HEK293 (cell line): ENCODE results near the gene NINJ2.
A peak's percentile ranks its signal among the peaks of the same experiment; 100 is the strongest.

Source experiments
- ATF2 ChIP-seq: fragments of 450-650 bp; formaldehyde crosslinking; IDR thresholded peaks from 2 replicates; pipeline ENCODE4 v1.5.1; 2016; ENCODE audit warnings: missing biosample characterization, missing genetic modification characterization, low read depth
- CTCF ChIP-seq: fragments of 450-650 bp; formaldehyde crosslinking; IDR thresholded peaks from 2 replicates; pipeline ENCODE4 v1.5.1; 2016; ENCODE audit warnings: missing biosample characterization, missing genetic modification characterization
- KLF16 ChIP-seq: fragments of 450-650 bp; formaldehyde crosslinking; IDR thresholded peaks from 2 replicates; pipeline ENCODE4 v1.5.1; 2017; ENCODE audit warnings: missing biosample characterization, missing genetic modification characterization
- PATZ1 ChIP-seq: fragments of 450-650 bp; formaldehyde crosslinking; IDR thresholded peaks from 2 replicates; pipeline ENCODE4 v1.5.1; 2016; ENCODE audit warnings: missing biosample characterization, missing genetic modification characterization
- SP2 ChIP-seq: fragments of 450-650 bp; formaldehyde crosslinking; IDR thresholded peaks from 2 replicates; pipeline ENCODE4 v1.5.1; 2016; ENCODE audit warnings: missing biosample characterization, missing genetic modification characterization
- SP3 ChIP-seq: fragments of 450-650 bp; formaldehyde crosslinking; IDR thresholded peaks from 2 replicates; pipeline ENCODE4 v1.5.1; 2016; ENCODE audit warnings: missing biosample characterization, missing genetic modification characterization
- ZBTB10 ChIP-seq: fragments of 450-650 bp; formaldehyde crosslinking; IDR thresholded peaks from 2 replicates; pipeline ENCODE4 v1.5.1; 2016; ENCODE audit warnings: missing biosample characterization, missing genetic modification characterization
- ZBTB17 ChIP-seq: fragments of 450-650 bp; formaldehyde crosslinking; IDR thresholded peaks from 2 replicates; pipeline ENCODE4 v1.5.1; 2016; ENCODE audit warnings: missing biosample characterization, missing genetic modification characterization
- ZBTB44 ChIP-seq: fragments of 450-650 bp; IDR thresholded peaks from 2 replicates; pipeline ENCODE4 v1.5.1; 2018; ENCODE audit warnings: missing biosample characterization, mild to moderate bottlenecking, missing genetic modification characterization
- ZFHX2 ChIP-seq: fragments of 450-650 bp; formaldehyde crosslinking; conservative IDR thresholded peaks from 2 replicates; pipeline ENCODE4 v1.5.1; 2016; ENCODE audit warnings: missing biosample characterization, missing genetic modification characterization
- ZNF174 ChIP-seq: fragments of 450-650 bp; formaldehyde crosslinking; IDR thresholded peaks from 2 replicates; pipeline ENCODE4 v1.5.0; 2017; ENCODE audit warnings: missing biosample characterization, mild to moderate bottlenecking, missing genetic modification characterization
- ZNF184 ChIP-seq: fragments of 450-650 bp; IDR thresholded peaks from 2 replicates; pipeline ENCODE4 v1.5.1; 2018; ENCODE audit warnings: missing biosample characterization, mild to moderate bottlenecking, missing genetic modification characterization
- ZNF2 ChIP-seq: fragments of 450-650 bp; formaldehyde crosslinking; IDR thresholded peaks from 2 replicates; pipeline ENCODE4 v1.5.1; 2016; ENCODE audit warnings: missing biosample characterization, missing genetic modification characterization
- ZNF202 ChIP-seq: fragments of 450-650 bp; formaldehyde crosslinking; IDR thresholded peaks from 2 replicates; pipeline ENCODE4 v1.5.1; 2016; ENCODE audit warnings: missing biosample characterization, missing genetic modification characterization, borderline replicate concordance
- ZNF24 ChIP-seq: fragments of 450-650 bp; formaldehyde crosslinking; IDR thresholded peaks from 2 replicates; pipeline ENCODE4 v1.5.1; 2016; ENCODE audit warnings: missing biosample characterization, missing genetic modification characterization
- ZNF335 ChIP-seq: fragments of 450-650 bp; formaldehyde crosslinking; conservative IDR thresholded peaks from 2 replicates; pipeline ENCODE4 v1.5.1; 2016; ENCODE audit warnings: missing biosample characterization, missing genetic modification characterization
- ZNF394 ChIP-seq: fragments of 450-650 bp; formaldehyde crosslinking; IDR thresholded peaks from 2 replicates; pipeline ENCODE4 v1.5.1; 2016; ENCODE audit warnings: missing biosample characterization, missing genetic modification characterization, mild to moderate bottlenecking, moderate library complexity, borderline replicate concordance
- ZNF514 ChIP-seq: fragments of 450-650 bp; formaldehyde crosslinking; IDR thresholded peaks from 2 replicates; pipeline ENCODE4 v1.5.1; 2016; ENCODE audit warnings: missing biosample characterization, missing genetic modification characterization
- ZNF549 ChIP-seq: fragments of 450-650 bp; IDR thresholded peaks from 2 replicates; pipeline ENCODE4 v1.5.1; 2018; ENCODE audit warnings: missing biosample characterization, missing genetic modification characterization, mild to moderate bottlenecking, inconsistent platforms, moderate library complexity
- ZNF560 ChIP-seq: fragments of 450-650 bp; formaldehyde crosslinking; IDR thresholded peaks from 2 replicates; pipeline ENCODE4 v1.5.1; 2017; ENCODE audit warnings: missing biosample characterization, missing genetic modification characterization, borderline replicate concordance
- ZNF600 ChIP-seq: fragments of 450-650 bp; formaldehyde crosslinking; IDR thresholded peaks from 2 replicates; pipeline ENCODE4 v1.5.1; 2016; ENCODE audit warnings: missing biosample characterization, missing genetic modification characterization
- ZNF629 ChIP-seq: fragments of 450-650 bp; formaldehyde crosslinking; IDR thresholded peaks from 2 replicates; pipeline ENCODE4 v1.5.1; 2017; ENCODE audit warnings: missing biosample characterization, missing genetic modification characterization
- ZNF639 ChIP-seq: fragments of 450-650 bp; formaldehyde crosslinking; IDR thresholded peaks from 2 replicates; pipeline ENCODE4 v1.5.1; 2016; ENCODE audit warnings: missing biosample characterization, missing genetic modification characterization
- ZNF707 ChIP-seq: fragments of 450-650 bp; formaldehyde crosslinking; IDR thresholded peaks from 2 replicates; pipeline ENCODE4 v1.5.1; 2016; ENCODE audit warnings: missing biosample characterization, missing genetic modification characterization
- ZNF747 ChIP-seq: fragments of 450-650 bp; formaldehyde crosslinking; IDR thresholded peaks from 2 replicates; pipeline ENCODE4 v1.5.1; 2016; ENCODE audit warnings: missing biosample characterization, missing genetic modification characterization
- ZNF76 ChIP-seq: fragments of 450-650 bp; formaldehyde crosslinking; IDR thresholded peaks from 2 replicates; pipeline ENCODE4; 2016; ENCODE audit warnings: low read depth, missing biosample characterization, missing genetic modification characterization, borderline replicate concordance
- ZSCAN16 ChIP-seq: fragments of 450-650 bp; formaldehyde crosslinking; IDR thresholded peaks from 2 replicates; pipeline ENCODE4 v1.5.1; 2016; ENCODE audit warnings: missing biosample characterization, missing genetic modification characterization
- ZSCAN4 ChIP-seq: fragments of 450-650 bp; formaldehyde crosslinking; IDR thresholded peaks from 2 replicates; pipeline ENCODE4 v1.5.1; 2017; ENCODE audit warnings: missing biosample characterization, missing genetic modification characterization

NINJ2 gene

GRCh38 chr12:569803-570434, 93.3 kb downstream of the NINJ2 start (continued):
- TF ChIP-seq ZNF76 (tag by site-specific recombination), result 0 out of 2 replicates have a peak, but pooled peaks have one; percentile 29
- peak; percentile 81; the same call in 1 of the 2 replicates for TF ChIP-seq ZNF24 (tag by site-specific recombination)
- TF ChIP-seq ZBTB44, result no peak
- 0 out of 2 replicates have a peak, but pooled peaks have one; percentile 38 for TF ChIP-seq ZNF394 (tag by site-specific recombination)
- TF ChIP-seq ZNF707 (tag by site-specific recombination), result no peak
- TF ChIP-seq ZFHX2, result peak; percentile 81
- no peak for TF ChIP-seq ZNF549
- TF ChIP-seq SP2 (tag by site-specific recombination), result peak; percentile 74
- 0 out of 2 replicates have a peak, but pooled peaks have one; percentile 22 for TF ChIP-seq ZSCAN4 (tag by site-specific recombination)
- peak; percentile 98 for TF ChIP-seq ZNF335
- peak; percentile 96 for TF ChIP-seq KLF16 (tag by site-specific recombination)
- TF ChIP-seq PATZ1 (tag by site-specific recombination), result peak; percentile 96
- TF ChIP-seq ZNF639 (tag by site-specific recombination), result peak; percentile 34; the same call in 1 of the 2 replicates
- no peak for TF ChIP-seq ZSCAN16 (tag by site-specific recombination)
- no peak for TF ChIP-seq ZNF560 (tag by site-specific recombination)
- TF ChIP-seq ZNF174 (tag by site-specific recombination), result no peak
- 0 out of 2 replicates have a peak, but pooled peaks have one; percentile 3 for TF ChIP-seq ZNF184 (tag by site-specific recombination)
- no peak for TF ChIP-seq ZNF600 (tag by site-specific recombination)
- no peak for TF ChIP-seq ZNF514 (tag by site-specific recombination)
- peak; percentile 96 for TF ChIP-seq ZBTB10 (tag by site-specific recombination)
- peak; percentile 90 for TF ChIP-seq ZNF2
- peak; percentile 74 for TF ChIP-seq SP3 (tag by site-specific recombination)
- no peak for TF ChIP-seq ZNF747 (tag by site-specific recombination)
- TF ChIP-seq ATF2 (tag by site-specific recombination), result no peak
- no peak for TF ChIP-seq ZNF202 (tag by site-specific recombination)
- peak; percentile 12; the same call in 1 of the 2 replicates for TF ChIP-seq ZBTB17 (tag by site-specific recombination)
- TF ChIP-seq CTCF, result peak; percentile 97
- peak; percentile 61 for TF ChIP-seq ZNF629 (tag by site-specific recombination)
